GM12878 (cell line): ENCODE data around the gene UBR3. TPM values are rescaled to one million over a fixed set of nuclear protein-coding genes. Genes with fewer than 3 reads are reported as not detected.

Source experiments
- ATAC-seq: fragments of 200-7000 bp; cut with Tn5 transposase; 3 replicates; pipeline ENCODE4 v1.9.1; 2020; ENCODE audit warnings: mild to moderate bottlenecking, moderate library complexity
- BruUV-seq: library from RNA; stranded (reverse); fragments of 400-500 nt; replicated peaks from 2 replicates; lab custom pipeline; 2021; lab: Mats Ljungman, UMichigan
- CTCF ChIA-PET: fragments of 300-600 bp; sonication (Branson Sonifier 250); formaldehyde crosslinking; extraction: SDS; loops from one replicate; lab custom pipeline; 2021; ENCODE audit warnings: inconsistent platforms; lab: Yijun Ruan, JAX
- POLR2A ChIA-PET: fragments of 350-600 bp; formaldehyde crosslinking; extraction: SDS; loops from one replicate; lab custom pipeline; 2021; ENCODE audit warnings: inconsistent platforms; lab: Charles Lee
- RAD21 ChIA-PET: fragments of 300-600 bp; sonication (Branson Sonifier 250); formaldehyde crosslinking; loops from one replicate; lab custom pipeline; 2023; ENCODE audit warnings: antibody characterized with exemption; ENCODE audit not compliant: unreplicated experiment; lab: Charles Lee
- SMC1A ChIA-PET: fragments of 300-600 bp; sonication (Branson Sonifier 250); formaldehyde crosslinking; loops from one replicate; lab custom pipeline; 2023; ENCODE audit not compliant: unreplicated experiment, uncharacterized antibody; lab: Charles Lee
- DNase-seq: peaks from one replicate; pipeline ENCODE4 v3.0.0-alpha.2; 2011; ENCODE audit warnings: low read depth, low spot score
- FAIRE-seq: peaks from 3 replicates; lab custom pipeline; 2011; peaks lifted over from hg19 to GRCh38; lab: Jason Lieb, UNC
- H2AFZ ChIP-seq: 2 replicates; pipeline ENCODE4 v1.6.0; 2011; ENCODE audit warnings: low read depth, low read length, control low read depth; ENCODE audit not compliant: control insufficient read depth
- H3K27ac ChIP-seq: 2 replicates; pipeline ENCODE4 v1.5.1; 2011; ENCODE audit warnings: control low read depth; ENCODE audit not compliant: control insufficient read depth, insufficient read depth
- H3K27me3 ChIP-seq, 2 experiments: replicated peaks in 1 of 2; 2 replicates each; pipeline versions ENCODE4 v1.6.0 to v1.6.1; 2011; ENCODE audit warnings: low read length in 1 of 2; ENCODE audit not compliant: control insufficient read depth in 2 of 2, insufficient read depth in 2 of 2
- H3K36me3 ChIP-seq, 2 experiments: 2 replicates each; pipeline ENCODE4 v1.5.1; 2011; ENCODE audit warnings: low read length in 1 of 2; ENCODE audit not compliant: control insufficient read depth in 2 of 2, insufficient read depth in 2 of 2
- H3K4me1 ChIP-seq: 2 replicates; pipeline ENCODE4 v1.6.1; 2011; ENCODE audit warnings: mild to moderate bottlenecking, low read length, moderate library complexity, mixed read lengths; ENCODE audit not compliant: control insufficient read depth, insufficient read depth
- H3K4me2 ChIP-seq: 2 replicates; pipeline ENCODE4 v1.6.0; 2011; ENCODE audit warnings: control low read depth; ENCODE audit not compliant: control insufficient read depth, insufficient read depth
- H3K4me3 ChIP-seq: fragments of 200-600 bp; sonication (generic); 2 replicates; pipeline ENCODE4 v1.5.1; 2016
- H3K79me2 ChIP-seq: 2 replicates; pipeline ENCODE4 v1.6.0; 2011; ENCODE audit warnings: low read length; ENCODE audit not compliant: control insufficient read depth, insufficient read depth
- H3K9ac ChIP-seq: 2 replicates; pipeline ENCODE4 v1.8.0; 2011; ENCODE audit warnings: low read length, control low read depth, mixed read lengths; ENCODE audit not compliant: control insufficient read depth, insufficient read depth
- H3K9me3 ChIP-seq: replicated peaks from 3 replicates; pipeline ENCODE4 v1.5.1; 2011; ENCODE audit warnings: mild to moderate bottlenecking, low read length; ENCODE audit not compliant: control insufficient read depth, insufficient read depth
- H4K20me1 ChIP-seq: 2 replicates; pipeline ENCODE4 v1.6.0; 2011; ENCODE audit not compliant: control insufficient read depth, insufficient read depth
- BRCA1 ChIP-seq: IDR thresholded peaks from 2 replicates; pipeline ENCODE4 v1.6.1; 2011; ENCODE audit warnings: low read depth, low read length, improper control_type of control experiment
- GATAD2B ChIP-seq: fragments of 450-650 bp; conservative IDR thresholded peaks from 2 replicates; pipeline ENCODE4 v1.6.1; 2017; ENCODE audit warnings: low read depth, mild to moderate bottlenecking, moderate library complexity
- HCFC1 ChIP-seq: fragments of 150-350 bp; IDR thresholded peaks from 2 replicates; pipeline ENCODE4 v1.6.1; 2014; ENCODE audit warnings: low read length
- IKZF2 ChIP-seq, 2 experiments: fragments of 450-650 bp; IDR thresholded peaks; 2 replicates each; pipeline ENCODE4 v1.6.1; 2017; ENCODE audit warnings: mild to moderate bottlenecking in 2 of 2, moderate library complexity in 2 of 2
- KDM1A ChIP-seq: fragments of 200-600 bp; sonication (generic); IDR thresholded peaks from 2 replicates; pipeline ENCODE4 v1.6.1; 2016; ENCODE audit warnings: borderline replicate concordance
- LARP7 ChIP-seq: fragments of 450-650 bp; IDR thresholded peaks from 2 replicates; pipeline ENCODE4 v1.6.1; 2017; ENCODE audit warnings: mild to moderate bottlenecking
- NFIC ChIP-seq: IDR thresholded peaks from 2 replicates; pipeline ENCODE4 v1.6.1; 2012; ENCODE audit warnings: low read depth, mild to moderate bottlenecking, inconsistent platforms, low read length, moderate library complexity
- SIX5 ChIP-seq: IDR thresholded peaks from 2 replicates; pipeline ENCODE4 v1.6.1; 2011; ENCODE audit warnings: mild to moderate bottlenecking, low read depth, low read length, moderate library complexity; ENCODE audit not compliant: severe bottlenecking
- TARDBP ChIP-seq: IDR thresholded peaks from 2 replicates; pipeline ENCODE4 v1.6.1; 2016; ENCODE audit warnings: borderline replicate concordance
- in situ Hi-C: fragments of 300-500 bp; cut with MboI; formaldehyde crosslinking; loops from 9 replicates; pipeline ENCODE4 v1.14.3; 2018; ENCODE audit warnings: mixed read lengths
- intact Hi-C: fragments of 100-400 bp; cut with micrococcal nuclease; formaldehyde crosslinking; loops from one replicate; pipeline ENCODE4 v1.14.2; 2022; ENCODE audit not compliant: unreplicated experiment
- polyA plus RNA-seq, 11 experiments: library from polyadenylated mRNA; depleted of rRNA in 4 of 11; unstranded in 6 of 11; stranded (reverse) in 5 of 11; fragments of >200 nt; fragmentation: Nextera tagmentation in 4 of 11; fragmentation: Illumina TruSeq in 1 of 11; extraction: Ambion mirVana in 4 of 11; extraction: Trizol in 1 of 11; gene quantifications; 1 replicate in 1 of 11; 2 replicates in 10 of 11; pipeline versions ENCODE4 v1.2.1 to v1.2.3, GENCODE V29; 2011 to 2016; ENCODE audit warnings: inconsistent platforms in 2 of 11, missing spikeins in 2 of 11, low read depth in 1 of 11
- total RNA-seq, 4 experiments: library from RNA; depleted of rRNA in 3 of 4; stranded (reverse); fragments of >200 nt in 3 of 4; fragmentation: Illumina TruSeq in 1 of 4; extraction: Trizol in 1 of 4; gene quantifications; 2 replicates each; pipeline versions ENCODE4 v1.2.1 to v1.2.3, GENCODE V29; 2013 to 2021
- TF ChIP-seq, protein P1 (sequence below): fragments of 450-650 bp; IDR thresholded peaks from 2 replicates; pipeline ENCODE4 v1.6.1; 2016; ENCODE audit warnings: mild to moderate bottlenecking, moderate library complexity, borderline replicate concordance
- TF ChIP-seq, protein P2 (sequence below): fragments of 450-650 bp; conservative IDR thresholded peaks from 2 replicates; pipeline ENCODE4 v1.6.1; 2017; ENCODE audit warnings: mild to moderate bottlenecking, moderate library complexity
- TF ChIP-seq, protein P3 (sequence below): IDR thresholded peaks from 2 replicates; pipeline ENCODE4 v1.6.1; 2011; ENCODE audit warnings: borderline replicate concordance, low read depth, mild to moderate bottlenecking, moderate library complexity, mixed read lengths, low read length; ENCODE audit not compliant: insufficient read depth; ENCODE audit errors: extremely low read length

Gene UBR3
- total and polyA plus RNA-seq, 10 of the 15 experiments (the other 5 are each of a cell fraction or from before 2014, with no cell fraction given) = 3.8 to 22.9 (median 11.2) TPM

DNA sequence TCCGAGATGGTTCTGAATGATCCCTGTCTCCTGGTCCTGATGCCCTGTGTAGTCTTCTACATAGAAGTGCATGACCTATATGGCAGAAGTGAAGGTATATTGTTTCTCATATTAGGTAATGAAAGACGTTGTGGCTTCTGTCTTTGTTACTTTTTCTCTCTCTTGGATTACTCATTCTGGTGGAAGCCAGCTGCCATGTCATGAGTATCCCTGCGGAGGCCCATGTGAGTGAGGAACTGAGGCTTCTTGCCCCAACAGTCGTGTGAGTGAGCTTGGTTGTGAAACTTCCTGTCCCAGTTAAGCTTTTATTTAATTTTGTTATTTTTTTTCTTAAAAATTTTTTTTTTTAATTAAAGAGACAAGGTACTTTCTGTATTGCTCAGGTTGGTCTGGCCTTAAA is 134.7 kb downstream of the UBR3 start (continued):
- TF ChIP-seq, protein P1, sequence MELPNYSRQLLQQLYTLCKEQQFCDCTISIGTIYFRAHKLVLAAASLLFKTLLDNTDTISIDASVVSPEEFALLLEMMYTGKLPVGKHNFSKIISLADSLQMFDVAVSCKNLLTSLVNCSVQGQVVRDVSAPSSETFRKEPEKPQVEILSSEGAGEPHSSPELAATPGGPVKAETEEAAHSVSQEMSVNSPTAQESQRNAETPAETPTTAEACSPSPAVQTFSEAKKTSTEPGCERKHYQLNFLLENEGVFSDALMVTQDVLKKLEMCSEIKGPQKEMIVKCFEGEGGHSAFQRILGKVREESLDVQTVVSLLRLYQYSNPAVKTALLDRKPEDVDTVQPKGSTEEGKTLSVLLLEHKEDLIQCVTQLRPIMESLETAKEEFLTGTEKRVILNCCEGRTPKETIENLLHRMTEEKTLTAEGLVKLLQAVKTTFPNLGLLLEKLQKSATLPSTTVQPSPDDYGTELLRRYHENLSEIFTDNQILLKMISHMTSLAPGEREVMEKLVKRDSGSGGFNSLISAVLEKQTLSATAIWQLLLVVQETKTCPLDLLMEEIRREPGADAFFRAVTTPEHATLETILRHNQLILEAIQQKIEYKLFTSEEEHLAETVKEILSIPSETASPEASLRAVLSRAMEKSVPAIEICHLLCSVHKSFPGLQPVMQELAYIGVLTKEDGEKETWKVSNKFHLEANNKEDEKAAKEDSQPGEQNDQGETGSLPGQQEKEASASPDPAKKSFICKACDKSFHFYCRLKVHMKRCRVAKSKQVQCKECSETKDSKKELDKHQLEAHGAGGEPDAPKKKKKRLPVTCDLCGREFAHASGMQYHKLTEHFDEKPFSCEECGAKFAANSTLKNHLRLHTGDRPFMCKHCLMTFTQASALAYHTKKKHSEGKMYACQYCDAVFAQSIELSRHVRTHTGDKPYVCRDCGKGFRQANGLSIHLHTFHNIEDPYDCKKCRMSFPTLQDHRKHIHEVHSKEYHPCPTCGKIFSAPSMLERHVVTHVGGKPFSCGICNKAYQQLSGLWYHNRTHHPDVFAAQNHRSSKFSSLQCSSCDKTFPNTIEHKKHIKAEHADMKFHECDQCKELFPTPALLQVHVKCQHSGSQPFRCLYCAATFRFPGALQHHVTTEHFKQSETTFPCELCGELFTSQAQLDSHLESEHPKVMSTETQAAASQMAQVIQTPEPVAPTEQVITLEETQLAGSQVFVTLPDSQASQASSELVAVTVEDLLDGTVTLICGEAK = no peak

DNA sequence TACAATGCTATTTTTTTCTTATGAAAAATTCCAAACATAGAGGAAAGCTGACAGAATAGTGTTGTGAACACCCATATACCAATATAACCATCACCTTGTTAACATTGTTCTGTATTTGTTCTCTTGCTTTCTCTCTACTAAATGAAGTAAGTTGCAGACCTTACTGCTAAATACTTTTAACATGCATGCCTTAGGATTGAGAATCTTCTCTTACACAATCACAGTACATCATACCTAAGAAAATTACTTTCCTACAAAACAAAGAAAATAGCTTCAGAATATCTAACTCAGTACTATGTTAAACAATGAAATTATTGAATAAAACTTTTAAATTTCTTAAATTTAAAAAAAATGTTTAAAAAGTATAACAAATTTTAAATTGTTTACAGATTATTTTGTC is 136.5 kb downstream of the UBR3 start:
- POLR2A ChIA-PET = no interaction called here
- Histone ChIP-seq H3K27me3 (no peaks in the 10 kb centered on the region), H3K4me1 (no peaks in the 10 kb centered on the region), H3K27ac (no peak overlapping the region), H3K4me2 (no peak overlapping the region), H2AFZ (no peak overlapping the region), H3K79me2 (no peaks in the 10 kb centered on the region), H4K20me1 (no peaks in the 10 kb centered on the region), H3K9ac (no peak overlapping the region), H3K36me3 (no peaks in the 10 kb centered on the region; a peak in 1 of 4 replicates), H3K9me3 (no peaks in the 10 kb centered on the region), H3K4me3 (no peak overlapping the region)
- ATAC-seq = no peak
- FAIRE-seq = no peak
- RAD21 ChIA-PET = no interaction called here
- in situ Hi-C loops (no loop called here), intact Hi-C loops (no loop called here)
- DNase-seq = no peak
- BruUV-seq = no TSS peak
- TF ChIP-seq NFIC (no peak), SIX5 (no peak), HCFC1 (no peak), TARDBP (no peak), KDM1A (no peak), BRCA1 (no peak), GATAD2B (no peak), IKZF2 (IDR thresholded peaks at IDR 0.05) (no peak), LARP7 (no peak)
- TF ChIP-seq, protein P2, sequence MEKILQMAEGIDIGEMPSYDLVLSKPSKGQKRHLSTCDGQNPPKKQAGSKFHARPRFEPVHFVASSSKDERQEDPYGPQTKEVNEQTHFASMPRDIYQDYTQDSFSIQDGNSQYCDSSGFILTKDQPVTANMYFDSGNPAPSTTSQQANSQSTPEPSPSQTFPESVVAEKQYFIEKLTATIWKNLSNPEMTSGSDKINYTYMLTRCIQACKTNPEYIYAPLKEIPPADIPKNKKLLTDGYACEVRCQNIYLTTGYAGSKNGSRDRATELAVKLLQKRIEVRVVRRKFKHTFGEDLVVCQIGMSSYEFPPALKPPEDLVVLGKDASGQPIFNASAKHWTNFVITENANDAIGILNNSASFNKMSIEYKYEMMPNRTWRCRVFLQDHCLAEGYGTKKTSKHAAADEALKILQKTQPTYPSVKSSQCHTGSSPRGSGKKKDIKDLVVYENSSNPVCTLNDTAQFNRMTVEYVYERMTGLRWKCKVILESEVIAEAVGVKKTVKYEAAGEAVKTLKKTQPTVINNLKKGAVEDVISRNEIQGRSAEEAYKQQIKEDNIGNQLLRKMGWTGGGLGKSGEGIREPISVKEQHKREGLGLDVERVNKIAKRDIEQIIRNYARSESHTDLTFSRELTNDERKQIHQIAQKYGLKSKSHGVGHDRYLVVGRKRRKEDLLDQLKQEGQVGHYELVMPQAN = no peak
- TF ChIP-seq, protein P3, sequence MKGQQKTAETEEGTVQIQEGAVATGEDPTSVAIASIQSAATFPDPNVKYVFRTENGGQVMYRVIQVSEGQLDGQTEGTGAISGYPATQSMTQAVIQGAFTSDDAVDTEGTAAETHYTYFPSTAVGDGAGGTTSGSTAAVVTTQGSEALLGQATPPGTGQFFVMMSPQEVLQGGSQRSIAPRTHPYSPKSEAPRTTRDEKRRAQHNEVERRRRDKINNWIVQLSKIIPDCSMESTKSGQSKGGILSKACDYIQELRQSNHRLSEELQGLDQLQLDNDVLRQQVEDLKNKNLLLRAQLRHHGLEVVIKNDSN = no peak
- SMC1A ChIA-PET = no interaction called here
- CTCF ChIA-PET = interaction anchor here (1.0 to 1.1 kb wide), 3 partner anchors 25 to 258 kb away, joined by 3 to 4 read pairs (median 3); no protein-coding TSS in a partner anchor
